OCI-LY1 (cell line): ENCODE measurements around the gene OTP.

Experiments
- H2AFZ ChIP-seq: fragments of 200-600 bp; sonication (generic), shearing (Covaris generic); 2 replicates; pipeline ENCODE4 v1.6.0; 2014; ENCODE audit warnings: antibody characterized with exemption, mild to moderate bottlenecking, low read length
- H3F3A ChIP-seq: fragments of 200-600 bp; sonication (generic), shearing (Covaris generic); 2 replicates; pipeline ENCODE4 v1.6.0; 2014; ENCODE audit warnings: mild to moderate bottlenecking, antibody characterized with exemption, low read length, moderate library complexity; ENCODE audit not compliant: insufficient read depth
- H3K27ac ChIP-seq: fragments of 200-600 bp; sonication (generic); 2 replicates; pipeline ENCODE4 v1.5.1; 2014; ENCODE audit warnings: low read length, mixed run types, mild to moderate bottlenecking, low read depth; ENCODE audit not compliant: poor library complexity, severe bottlenecking
- H3K27me3 ChIP-seq: fragments of 200-600 bp; sonication (generic); 2 replicates; pipeline ENCODE4 v1.6.0; 2014; ENCODE audit warnings: antibody characterized with exemption, mild to moderate bottlenecking, low read length, moderate library complexity; ENCODE audit not compliant: insufficient read depth
- H3K36me3 ChIP-seq: fragments of 200-600 bp; sonication (generic); 2 replicates; pipeline ENCODE4 v1.6.1; 2014; ENCODE audit warnings: mild to moderate bottlenecking, antibody characterized with exemption, low read length, moderate library complexity, mixed read lengths; ENCODE audit not compliant: insufficient read depth
- H3K4me1 ChIP-seq: fragments of 200-600 bp; sonication (generic); 2 replicates; pipeline ENCODE4 v1.5.1; 2014; ENCODE audit warnings: mild to moderate bottlenecking, low read length, moderate library complexity; ENCODE audit not compliant: insufficient read depth, severe bottlenecking
- H3K4me2 ChIP-seq: fragments of 200-600 bp; sonication (generic), shearing (Covaris generic); 2 replicates; pipeline ENCODE4 v1.6.1; 2014; ENCODE audit warnings: low read length
- H3K4me3 ChIP-seq: fragments of 200-600 bp; sonication (generic); 2 replicates; pipeline ENCODE4 v1.5.1; 2014; ENCODE audit warnings: low read length, low read depth, mild to moderate bottlenecking, mixed read lengths; ENCODE audit not compliant: poor library complexity, severe bottlenecking
- H3K79me2 ChIP-seq: fragments of 200-600 bp; shearing (Covaris generic); 2 replicates; pipeline ENCODE4 v1.6.1; 2016; ENCODE audit warnings: mixed run types, low read length, mixed read lengths; ENCODE audit not compliant: insufficient read depth
- H3K9ac ChIP-seq: fragments of 200-600 bp; sonication (generic), shearing (Covaris generic); 2 replicates; pipeline ENCODE4 v1.6.1; 2014; ENCODE audit warnings: mild to moderate bottlenecking, low read length, mixed read lengths
- H3K9me2 ChIP-seq: fragments of 200-600 bp; sonication (generic), shearing (Covaris generic); 2 replicates; pipeline ENCODE4 v1.6.1; 2014; ENCODE audit warnings: low read depth, mild to moderate bottlenecking, low read length, mixed read lengths
- H3K9me3 ChIP-seq: fragments of 200-600 bp; shearing (Covaris generic); 2 replicates; pipeline ENCODE4 v1.6.1; 2014; ENCODE audit warnings: low read length, mixed read lengths
- H4K20me1 ChIP-seq: fragments of 200-600 bp; sonication (generic), shearing (Covaris generic); 2 replicates; pipeline ENCODE4 v1.6.0; 2016; ENCODE audit warnings: mild to moderate bottlenecking, low read length; ENCODE audit not compliant: insufficient read depth
- EZH2 ChIP-seq: fragments of 200-600 bp; sonication (generic), shearing (Covaris generic); IDR thresholded peaks from 2 replicates; pipeline ENCODE4 v1.8.0; 2017; ENCODE audit warnings: borderline replicate concordance, mixed run types, mild to moderate bottlenecking, antibody characterized with exemption, low read length, moderate library complexity, mixed read lengths
- TF ChIP-seq, protein P1 (sequence below): fragments of 200-600 bp; sonication (generic), shearing (Covaris generic); IDR thresholded peaks from 2 replicates; pipeline ENCODE4 v1.5.1; 2017; ENCODE audit warnings: mild to moderate bottlenecking, antibody characterized with exemption, low read length, moderate library complexity, mixed read lengths

OTP gene

DNA sequence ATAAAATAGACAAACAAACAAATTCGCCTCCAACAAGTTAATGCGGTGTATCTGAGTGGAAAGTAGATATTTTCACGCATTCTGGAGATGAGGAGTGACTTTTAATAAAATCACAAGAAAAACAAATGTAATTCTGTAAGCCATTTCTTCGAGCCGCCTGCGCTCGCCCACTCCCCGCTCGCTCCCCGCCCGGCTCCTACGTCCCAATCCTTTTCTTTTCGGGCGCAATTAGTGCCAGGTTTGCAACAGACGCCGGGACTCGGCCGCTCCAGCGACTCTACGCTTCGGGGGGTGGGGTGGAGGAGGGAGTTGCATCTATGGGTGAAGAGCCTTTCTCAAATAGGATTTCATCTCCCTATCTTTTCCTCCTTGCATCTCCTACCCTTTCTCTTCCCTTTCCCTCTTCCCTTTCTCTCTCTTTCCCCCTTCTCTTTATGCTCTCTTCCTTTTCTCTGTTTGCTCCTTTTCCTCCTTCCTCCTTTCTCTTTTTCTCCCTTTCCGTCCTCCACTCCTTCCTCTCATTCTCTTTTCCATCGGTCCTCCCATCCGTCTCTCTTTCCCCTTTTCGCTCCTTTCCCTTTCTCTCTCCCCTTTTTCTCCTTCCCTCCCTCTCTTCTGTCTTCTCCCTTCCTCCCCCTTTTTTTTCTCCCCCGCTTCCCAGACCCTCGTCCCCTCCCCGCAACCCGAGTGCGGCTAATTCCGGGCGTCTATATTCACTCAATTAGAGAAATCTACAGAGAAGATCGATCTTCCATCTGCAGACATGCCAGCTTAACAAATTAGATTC, 6.1 kb upstream of the OTP start:
- H3F3A ChIP-seq = no peaks in the 10 kb centered on the region
- H2AFZ ChIP-seq = no peak overlapping the region
- H3K4me1 ChIP-seq = peaks cover 2% of the 10 kb centered on the region
- H3K27me3 ChIP-seq = no peaks in the 10 kb centered on the region
- H3K79me2 ChIP-seq = no peaks in the 10 kb centered on the region
- H4K20me1 ChIP-seq = no peaks in the 10 kb centered on the region
- H3K9me3 ChIP-seq = no peaks in the 10 kb centered on the region
- no peaks in the 10 kb centered on the region for H3K9me2 ChIP-seq
- H3K4me2 ChIP-seq = no peak overlapping the region
- no peaks in the 10 kb centered on the region for H3K36me3 ChIP-seq
- no peak overlapping the region for H3K4me3 ChIP-seq
- H3K27ac ChIP-seq = no peak overlapping the region
- no peak overlapping the region for H3K9ac ChIP-seq
- TF ChIP-seq, protein P1, sequence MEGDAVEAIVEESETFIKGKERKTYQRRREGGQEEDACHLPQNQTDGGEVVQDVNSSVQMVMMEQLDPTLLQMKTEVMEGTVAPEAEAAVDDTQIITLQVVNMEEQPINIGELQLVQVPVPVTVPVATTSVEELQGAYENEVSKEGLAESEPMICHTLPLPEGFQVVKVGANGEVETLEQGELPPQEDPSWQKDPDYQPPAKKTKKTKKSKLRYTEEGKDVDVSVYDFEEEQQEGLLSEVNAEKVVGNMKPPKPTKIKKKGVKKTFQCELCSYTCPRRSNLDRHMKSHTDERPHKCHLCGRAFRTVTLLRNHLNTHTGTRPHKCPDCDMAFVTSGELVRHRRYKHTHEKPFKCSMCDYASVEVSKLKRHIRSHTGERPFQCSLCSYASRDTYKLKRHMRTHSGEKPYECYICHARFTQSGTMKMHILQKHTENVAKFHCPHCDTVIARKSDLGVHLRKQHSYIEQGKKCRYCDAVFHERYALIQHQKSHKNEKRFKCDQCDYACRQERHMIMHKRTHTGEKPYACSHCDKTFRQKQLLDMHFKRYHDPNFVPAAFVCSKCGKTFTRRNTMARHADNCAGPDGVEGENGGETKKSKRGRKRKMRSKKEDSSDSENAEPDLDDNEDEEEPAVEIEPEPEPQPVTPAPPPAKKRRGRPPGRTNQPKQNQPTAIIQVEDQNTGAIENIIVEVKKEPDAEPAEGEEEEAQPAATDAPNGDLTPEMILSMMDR = no peak
- no peak for TF ChIP-seq EZH2

DNA sequence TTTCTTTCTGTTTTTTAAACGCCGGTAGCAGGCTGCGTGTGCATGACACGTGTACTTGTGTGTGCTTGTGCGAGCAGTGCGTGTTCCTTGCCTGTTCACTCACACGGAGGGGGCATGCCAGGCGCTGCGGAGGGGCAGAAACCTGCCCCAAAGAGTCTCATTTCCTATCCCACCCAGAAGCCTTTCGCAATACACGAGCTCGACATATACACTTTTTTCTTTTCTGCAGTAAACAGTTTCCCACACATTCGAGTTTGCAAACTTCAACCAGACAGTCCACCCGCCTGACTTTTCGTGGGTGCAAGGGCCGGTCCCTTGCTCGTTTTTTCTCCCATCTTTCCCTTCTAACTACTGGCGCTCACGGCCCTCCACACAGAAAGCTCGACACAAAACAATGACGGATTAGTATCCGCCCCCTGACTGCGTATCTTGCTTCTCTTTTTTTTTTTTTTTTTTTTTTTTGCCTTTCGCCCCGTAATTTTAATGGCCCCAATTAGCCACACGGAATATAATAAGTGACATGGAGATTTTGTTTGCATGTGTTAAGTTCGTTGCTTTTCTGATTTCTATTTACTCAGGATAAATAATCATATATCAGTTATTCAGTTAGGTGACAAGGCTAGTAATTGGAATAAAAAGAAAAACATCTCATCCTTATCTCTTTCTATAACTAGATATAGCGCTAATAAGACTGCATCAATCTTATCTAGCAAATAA, 5.3 kb upstream of the OTP start:
- Histone ChIP-seq H3K9me3 (no peaks in the 10 kb centered on the region), H3K27ac (no peak overlapping the region), H2AFZ (no peak overlapping the region), H3K9ac (no peak overlapping the region), H3K9me2 (no peaks in the 10 kb centered on the region), H4K20me1 (no peaks in the 10 kb centered on the region), H3K4me2 (no peak overlapping the region), H3K79me2 (no peaks in the 10 kb centered on the region), H3F3A (no peaks in the 10 kb centered on the region), H3K4me1 (peaks cover 2% of the 10 kb centered on the region), H3K4me3 (no peak overlapping the region), H3K36me3 (no peaks in the 10 kb centered on the region), H3K27me3 (no peaks in the 10 kb centered on the region)
- TF ChIP-seq EZH2 = no peak
- TF ChIP-seq, protein P1 = no peak

DNA sequence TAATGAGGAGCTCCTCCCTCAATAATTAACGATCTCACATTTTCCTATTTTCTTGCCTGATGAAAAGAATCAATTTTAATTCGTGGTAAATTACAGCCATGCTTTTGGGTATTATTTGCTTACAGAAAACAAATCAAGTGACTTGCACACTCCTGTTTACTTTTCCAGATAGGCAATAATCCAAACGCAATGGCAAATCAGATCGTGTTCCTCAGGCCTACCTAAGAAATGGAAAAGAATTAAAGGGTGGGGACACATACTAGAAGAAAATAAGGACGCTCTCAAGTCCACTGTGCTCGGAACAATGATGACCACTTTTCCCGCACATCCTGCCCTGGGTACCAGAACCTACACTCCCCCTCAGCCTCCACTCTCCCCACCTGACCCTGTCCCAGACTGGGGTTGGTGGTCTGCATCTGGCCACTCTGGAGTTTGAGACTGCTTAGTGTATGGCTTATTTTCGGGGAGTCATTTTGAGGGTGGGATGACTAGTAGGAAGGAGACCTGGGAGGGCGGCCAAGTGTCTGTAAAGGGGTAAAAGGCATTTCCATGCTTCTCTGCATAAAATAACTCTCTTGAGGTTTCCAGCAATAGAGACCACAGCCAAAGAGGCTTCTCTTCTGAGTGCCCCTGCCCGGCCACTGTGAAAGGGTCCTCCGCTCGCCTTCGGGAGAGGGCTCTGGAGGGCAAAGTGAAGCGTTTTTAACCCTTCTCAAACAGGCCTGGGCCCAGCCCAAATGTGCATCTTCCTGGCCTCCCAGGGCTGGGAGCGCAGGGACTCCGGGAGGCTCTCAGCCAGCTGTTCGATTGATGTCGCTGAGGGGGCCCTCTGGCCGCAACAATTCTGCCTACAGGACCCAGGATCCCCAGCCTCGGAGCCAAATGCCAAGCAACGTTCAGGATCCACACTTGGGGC, 4.5 kb upstream of the OTP start:
- Histone ChIP-seq H3K79me2 (no peaks in the 10 kb centered on the region), H3K9me2 (no peaks in the 10 kb centered on the region), H3K9ac (no peak overlapping the region), H2AFZ (no peak overlapping the region), H3K4me1 (peaks cover 2% of the 10 kb centered on the region), H3K9me3 (no peaks in the 10 kb centered on the region), H3K36me3 (no peaks in the 10 kb centered on the region), H3K4me2 (no peak overlapping the region), H3K27ac (no peak overlapping the region), H3K4me3 (no peak overlapping the region), H3K27me3 (no peaks in the 10 kb centered on the region), H4K20me1 (no peaks in the 10 kb centered on the region), H3F3A (no peaks in the 10 kb centered on the region)
- TF ChIP-seq, protein P1 = no peak
- no peak for TF ChIP-seq EZH2
